Sigmoid colon (tissue), 4 donors: ENCODE measurements around the gene GARRE1.

Source experiments
- CTCF ChIP-seq, 4 experiments: fragments of 450-650 bp in 3 of 4; fragments of 200-600 bp in 1 of 4; IDR thresholded peaks; one replicate each; pipeline ENCODE4 v1.5.1; 2016 to 2019; ENCODE audit warnings: antibody characterized with exemption in 4 of 4, mild to moderate bottlenecking in 3 of 4, moderate library complexity in 2 of 4
- EP300 ChIP-seq, 4 donors: sonication (generic); formaldehyde crosslinking; IDR thresholded peaks; one replicate each; pipeline ENCODE4 v1.6.1; 2017; ENCODE audit warnings: antibody characterized with exemption in 4 of 4
- POLR2A ChIP-seq, 2 donors: fragments of 450-650 bp; IDR thresholded peaks; one replicate each; pipeline ENCODE4 v1.6.1; 2016; ENCODE audit warnings: antibody characterized with exemption in 2 of 2, mild to moderate bottlenecking in 2 of 2, moderate library complexity in 2 of 2

- TF ChIP-seq CTCF (IDR thresholded peaks at IDR 0.05) = no peak
- no peak for TF ChIP-seq POLR2A (IDR thresholded peaks at IDR 0.05)
- TF ChIP-seq EP300 (IDR thresholded peaks at IDR 0.05) = no peak
Measured at GRCh38 chr19:34228762-34229161, 25.6 kb upstream of the GARRE1 start.
